IMR-90 (cell line): ENCODE data around the gene GUCY1B1. TPM values are rescaled to one million over a fixed set of nuclear protein-coding genes. Genes with fewer than 3 reads are reported as not detected.
A peak's percentile ranks its signal among the peaks of the same experiment; 100 is the strongest.

ENCODE experiments used
- ATAC-seq: fragments of 200-7000 bp; cut with Tn5 transposase; 2 replicates; pipeline ENCODE4 v1.9.1; 2020; ENCODE audit warnings: low read depth, mild to moderate bottlenecking, moderate library complexity
- BruUV-seq: library from RNA; stranded (reverse); fragments of 400-500 nt; replicated peaks from 2 replicates; lab custom pipeline; 2021; lab: Mats Ljungman, UMichigan
- CTCF ChIA-PET: fragments of 300-600 bp; formaldehyde crosslinking; extraction: SDS; loops from one replicate; lab custom pipeline; 2021; ENCODE audit warnings: antibody characterized with exemption; lab: Yijun Ruan, JAX
- POLR2A ChIA-PET: fragments of 300-600 bp; sonication (Branson Sonifier 250); formaldehyde crosslinking; loops from one replicate; lab custom pipeline; 2022; ENCODE audit warnings: antibody characterized with exemption; ENCODE audit not compliant: unreplicated experiment; lab: Charles Lee
- DNase-seq: peaks from one replicate; pipeline ENCODE4 v3.0.0; 2013
- H2AFZ ChIP-seq: replicated peaks from 2 replicates; pipeline ENCODE3; 2013; ENCODE audit warnings: low read length, mild to moderate bottlenecking; ENCODE audit not compliant: poor library complexity
- H2AK5ac ChIP-seq: 2 replicates; pipeline ENCODE4 v1.6.1; 2013; ENCODE audit warnings: low read depth, low read length, inconsistent platforms
- H2AK9ac ChIP-seq: replicated peaks from 2 replicates; pipeline ENCODE3; 2013; ENCODE audit warnings: mild to moderate bottlenecking, low read depth, low read length, moderate library complexity; ENCODE audit not compliant: poor library complexity
- H2BK120ac ChIP-seq: 2 replicates; pipeline ENCODE4 v1.6.1; 2013; ENCODE audit warnings: low read depth, low read length, inconsistent platforms
- H2BK15ac ChIP-seq: 3 replicates; pipeline ENCODE4 v1.6.1; 2013; ENCODE audit warnings: low read depth, low read length, inconsistent platforms
- H2BK20ac ChIP-seq: 2 replicates; pipeline ENCODE4 v1.6.1; 2013; ENCODE audit warnings: low read depth, mild to moderate bottlenecking, inconsistent platforms, low read length, moderate library complexity
- H2BK5ac ChIP-seq: 2 replicates; pipeline ENCODE4 v1.6.1; 2013; ENCODE audit warnings: mild to moderate bottlenecking, low read depth, low read length, inconsistent platforms; ENCODE audit not compliant: poor library complexity, severe bottlenecking
- H3K14ac ChIP-seq: replicated peaks from 2 replicates; pipeline ENCODE4 v1.6.1; 2013; ENCODE audit warnings: low read depth, low read length, inconsistent platforms
- H3K18ac ChIP-seq: 2 replicates; pipeline ENCODE4 v1.6.1; 2013; ENCODE audit warnings: low read depth, low read length, control low read depth
- H3K23ac ChIP-seq: 2 replicates; pipeline ENCODE4 v1.6.1; 2013; ENCODE audit warnings: low read depth, low read length, inconsistent platforms
- H3K27ac ChIP-seq: 2 replicates; pipeline ENCODE4 v1.5.1; 2013; ENCODE audit warnings: mild to moderate bottlenecking, control low read depth, low read length; ENCODE audit not compliant: insufficient read depth
- H3K27me3 ChIP-seq: 2 replicates; pipeline ENCODE4 v1.6.1; 2013; ENCODE audit warnings: low read length; ENCODE audit not compliant: control insufficient read depth, insufficient read depth
- H3K36me3 ChIP-seq: 2 replicates; pipeline ENCODE4 v1.6.1; 2013; ENCODE audit warnings: low read length, mixed read lengths; ENCODE audit not compliant: control insufficient read depth, insufficient read depth
- H3K4ac ChIP-seq: 2 replicates; pipeline ENCODE4 v1.6.1; 2013; ENCODE audit warnings: low read depth, low read length, inconsistent platforms
- H3K4me1 ChIP-seq: 2 replicates; pipeline ENCODE4 v1.6.1; 2013; ENCODE audit warnings: low read length, mixed read lengths; ENCODE audit not compliant: control insufficient read depth, insufficient read depth
- H3K4me2 ChIP-seq: 2 replicates; pipeline ENCODE4 v1.6.1; 2013; ENCODE audit warnings: low read depth, mild to moderate bottlenecking, control low read depth, low read length, moderate library complexity
- H3K4me3 ChIP-seq: 2 replicates; pipeline ENCODE4 v1.5.1; 2013; ENCODE audit warnings: low read depth, mild to moderate bottlenecking, control low read depth, low read length, moderate library complexity; ENCODE audit not compliant: insufficient read depth
- H3K56ac ChIP-seq: 2 replicates; pipeline ENCODE4 v1.6.1; 2013; ENCODE audit warnings: low read length, inconsistent platforms; ENCODE audit not compliant: insufficient read depth; ENCODE audit errors: extremely low read depth
- H3K79me1 ChIP-seq, 2 experiments: 2 replicates each; pipeline ENCODE4 v1.6.1; 2013; ENCODE audit warnings: low read length in 2 of 2, inconsistent platforms in 1 of 2, low read depth in 1 of 2
- H3K9ac ChIP-seq: 2 replicates; pipeline ENCODE4 v1.6.1; 2013; ENCODE audit warnings: low read depth, low read length, control low read depth
- H3K9me1 ChIP-seq: 2 replicates; pipeline ENCODE4 v1.6.1; 2013; ENCODE audit warnings: low read length, inconsistent platforms; ENCODE audit not compliant: insufficient read depth
- H3K9me3 ChIP-seq: 2 replicates; pipeline ENCODE4 v1.6.1; 2013; ENCODE audit warnings: low read length; ENCODE audit not compliant: control insufficient read depth, insufficient read depth
- H4K20me1 ChIP-seq: 2 replicates; pipeline ENCODE4 v1.6.1; 2013; ENCODE audit warnings: low read length, inconsistent platforms; ENCODE audit not compliant: insufficient read depth
- H4K5ac ChIP-seq: 2 replicates; pipeline ENCODE4 v1.6.1; 2013; ENCODE audit warnings: mild to moderate bottlenecking, low read depth, low read length, control low read depth
- H4K8ac ChIP-seq, 2 experiments: 2 replicates each; pipeline ENCODE4 v1.6.1; 2013; ENCODE audit warnings: low read depth in 2 of 2, low read length in 2 of 2, control low read depth in 1 of 2, inconsistent platforms in 1 of 2
- H4K91ac ChIP-seq: 2 replicates; pipeline ENCODE4 v1.6.1; 2013; ENCODE audit warnings: low read depth, low read length, inconsistent platforms; ENCODE audit not compliant: insufficient read depth
- BHLHE40 ChIP-seq: fragments of 150-350 bp; IDR thresholded peaks from 2 replicates; pipeline ENCODE4 v1.6.1; 2016; ENCODE audit warnings: mild to moderate bottlenecking, low read depth, low read length
- CEBPB ChIP-seq: IDR thresholded peaks from 2 replicates; pipeline ENCODE4 v1.6.1; 2012; ENCODE audit warnings: low read depth, low read length, improper control_type of control experiment
- SMC3 ChIP-seq: fragments of 150-350 bp; IDR thresholded peaks from 2 replicates; pipeline ENCODE4 v1.6.1; 2016; ENCODE audit warnings: low read depth, mild to moderate bottlenecking, antibody characterized with exemption, low read length, moderate library complexity
- WGBS, 2 experiments: methylation state at CpG; one replicate each; pipeline versions ENCODE4 v1.1.5 to v1.1.7; 2013; ENCODE audit warnings: missing lambda C conversion rate in 2 of 2; ENCODE audit not compliant: insufficient read length in 1 of 2; ENCODE audit errors: extremely low coverage in 2 of 2; 5-methylcytosine and 5-hydroxymethylcytosine counted together
- dilution Hi-C: fragments of 300-500 bp; cut with HindIII; formaldehyde crosslinking; loops from one replicate; pipeline ENCODE4 v1.14.3; 2018; ENCODE audit warnings: low sequenced_read_pairs; ENCODE audit not compliant: unreplicated experiment
- in situ Hi-C: fragments of 300-500 bp; cut with MboI; formaldehyde crosslinking; loops from 3 replicates; pipeline ENCODE4 v1.14.3; 2019; ENCODE audit warnings: low sequenced_read_pairs, inconsistent platforms, mixed read lengths
- intact Hi-C: fragments of 100-400 bp; cut with micrococcal nuclease; formaldehyde crosslinking; loops from 2 replicates; pipeline ENCODE4 v1.10.0; 2022
- polyA plus RNA-seq, 3 experiments: library from polyadenylated mRNA; depleted of rRNA; stranded (reverse); fragments of >200 nt; gene quantifications; 2 replicates each; pipeline ENCODE4 v1.2.3, GENCODE V29; 2012; ENCODE audit warnings: low replicate concordance in 1 of 3
- total RNA-seq: library from RNA; depleted of rRNA; stranded (reverse); fragments of >200 nt; gene quantifications from 2 replicates; pipeline ENCODE4 v1.2.3, GENCODE V29; 2012
- TF ChIP-seq, protein P1 (sequence below): fragments of 150-350 bp; IDR thresholded peaks from 2 replicates; pipeline ENCODE4 v1.6.1; 2016; ENCODE audit warnings: low read depth, mild to moderate bottlenecking, low read length, moderate library complexity, borderline replicate concordance
- TF ChIP-seq, protein P2 (sequence below): fragments of 150-350 bp; IDR thresholded peaks from 2 replicates; pipeline ENCODE4 v1.6.1; 2017; ENCODE audit warnings: mild to moderate bottlenecking, antibody characterized with exemption, low read length, low read depth

Gene GUCY1B1
- total and polyA plus RNA-seq, 2 of the 4 experiments (the other 2 are of a cell fraction), result 2.9 to 3.8 TPM

DNA sequence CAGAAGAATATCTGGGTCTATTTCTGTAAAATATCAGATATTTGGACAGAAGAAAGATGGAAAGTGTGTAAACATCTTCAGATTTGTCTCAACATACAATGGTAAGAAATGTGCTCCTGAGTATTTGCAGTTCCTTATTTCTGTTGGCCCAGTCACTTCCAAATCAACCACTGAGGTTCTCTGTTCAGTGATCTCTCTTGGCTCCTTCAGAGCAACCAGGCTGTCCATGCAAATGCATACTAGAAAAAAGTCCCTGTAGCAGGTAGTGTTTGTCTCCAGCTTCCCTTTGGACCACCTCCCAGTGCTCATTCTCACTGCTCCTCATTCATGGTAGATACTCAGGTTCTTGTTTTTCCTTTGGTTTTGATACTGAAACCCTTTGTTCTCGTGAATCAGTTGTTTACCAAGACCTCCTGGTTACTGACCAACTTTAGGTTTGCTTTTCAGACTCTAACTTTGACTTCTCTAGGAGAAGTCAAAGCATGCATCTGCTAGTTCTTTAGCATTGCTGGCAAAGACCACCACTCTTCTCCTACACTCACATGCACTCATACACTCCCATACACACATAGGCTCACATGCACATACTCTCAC, 78.5 kb downstream of the GUCY1B1 start:
- H2BK15ac ChIP-seq, result no peak overlapping the region
- H3K56ac ChIP-seq, result no peak overlapping the region
- no peaks in the 10 kb centered on the region for H3K36me3 ChIP-seq
- H2BK5ac ChIP-seq, result peak overlapping the region; percentile 26
- H3K4ac ChIP-seq, result no peak overlapping the region
- no peak overlapping the region for H4K5ac ChIP-seq
- H2AK9ac ChIP-seq, result no peak overlapping the region
- H4K8ac ChIP-seq, result no peak overlapping the region
- ChIA-PET CTCF (interaction anchor here (1.0 kb wide), 1 partner anchor 27 kb away, joined by 3 read pairs; no protein-coding TSS in a partner anchor), POLR2A (no interaction called here)
- H3K4me2 ChIP-seq, result no peak overlapping the region
- no peak for DNase-seq
- H3K23ac ChIP-seq, result no peak overlapping the region
- TF ChIP-seq CEBPB (no peak), BHLHE40 (no peak), SMC3 (no peak)
- TF ChIP-seq, protein P1, sequence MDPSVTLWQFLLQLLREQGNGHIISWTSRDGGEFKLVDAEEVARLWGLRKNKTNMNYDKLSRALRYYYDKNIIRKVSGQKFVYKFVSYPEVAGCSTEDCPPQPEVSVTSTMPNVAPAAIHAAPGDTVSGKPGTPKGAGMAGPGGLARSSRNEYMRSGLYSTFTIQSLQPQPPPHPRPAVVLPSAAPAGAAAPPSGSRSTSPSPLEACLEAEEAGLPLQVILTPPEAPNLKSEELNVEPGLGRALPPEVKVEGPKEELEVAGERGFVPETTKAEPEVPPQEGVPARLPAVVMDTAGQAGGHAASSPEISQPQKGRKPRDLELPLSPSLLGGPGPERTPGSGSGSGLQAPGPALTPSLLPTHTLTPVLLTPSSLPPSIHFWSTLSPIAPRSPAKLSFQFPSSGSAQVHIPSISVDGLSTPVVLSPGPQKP, result no peak
- TF ChIP-seq, protein P2, sequence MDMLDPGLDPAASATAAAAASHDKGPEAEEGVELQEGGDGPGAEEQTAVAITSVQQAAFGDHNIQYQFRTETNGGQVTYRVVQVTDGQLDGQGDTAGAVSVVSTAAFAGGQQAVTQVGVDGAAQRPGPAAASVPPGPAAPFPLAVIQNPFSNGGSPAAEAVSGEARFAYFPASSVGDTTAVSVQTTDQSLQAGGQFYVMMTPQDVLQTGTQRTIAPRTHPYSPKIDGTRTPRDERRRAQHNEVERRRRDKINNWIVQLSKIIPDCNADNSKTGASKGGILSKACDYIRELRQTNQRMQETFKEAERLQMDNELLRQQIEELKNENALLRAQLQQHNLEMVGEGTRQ, result no peak
- H3K18ac ChIP-seq, result no peak overlapping the region
- no peak overlapping the region for H3K9ac ChIP-seq
- no peaks in the 10 kb centered on the region for H3K79me1 ChIP-seq
- no peak overlapping the region for H3K4me3 ChIP-seq
- dilution Hi-C loops, result no loop called here
- no peak for ATAC-seq
- in situ Hi-C loops, result no loop called here
- peaks cover 2% of the 10 kb centered on the region; the same call in 1 of the 2 replicates for H3K4me1 ChIP-seq
- H2AK5ac ChIP-seq, result no peak overlapping the region
- BruUV-seq, result no TSS peak
- no peaks in the 10 kb centered on the region for H3K9me3 ChIP-seq
- no peaks in the 10 kb centered on the region for H4K20me1 ChIP-seq
- H2BK120ac ChIP-seq, result no peak overlapping the region
- no peak overlapping the region for H3K14ac ChIP-seq
- intact Hi-C loops, result no loop called here
- H2AFZ ChIP-seq, result no peak overlapping the region
- no peaks in the 10 kb centered on the region for H3K27me3 ChIP-seq
- H3K9me1 ChIP-seq, result peaks cover 2% of the 10 kb centered on the region
- no peak overlapping the region for H2BK20ac ChIP-seq
- H4K91ac ChIP-seq, result no peak overlapping the region
- 17% methylated on average over 1 of the region's 1 CpG; no CpG with 5 or more reads in 1 of the 2 experiments for WGBS, 2 experiments
- H3K27ac ChIP-seq, result no peak overlapping the region
